ENCODE data around the gene HIBADH.

DNA sequence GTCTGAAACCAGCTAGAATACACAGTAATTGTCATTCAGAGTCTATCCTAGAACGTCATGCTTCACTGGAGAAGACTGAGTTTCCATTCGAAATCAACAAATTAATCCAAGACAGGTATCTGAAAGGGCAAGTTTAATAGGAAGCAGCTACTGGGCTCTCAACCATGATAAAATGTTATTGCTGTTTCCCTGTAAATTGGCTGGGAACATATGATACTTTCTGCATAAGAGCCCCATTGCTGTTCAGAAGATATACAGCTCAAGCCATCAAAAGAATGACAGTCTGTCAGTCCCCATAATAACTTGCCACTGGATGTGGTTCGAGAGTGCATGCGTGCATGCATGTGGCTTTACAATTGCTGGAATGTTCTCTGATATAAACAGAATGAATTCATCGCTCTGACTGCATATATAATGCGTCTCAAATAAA lies 129.0 kb downstream of the HIBADH start:
- TF ChIP-seq POLR2A (IDR thresholded peaks at IDR 0.05; ENCODE audit: low read depth, low read length) (no peak), EZH2 (IDR thresholded peaks at IDR 0.05; ENCODE audit: borderline replicate concordance, low read depth, low read length, severe bottlenecking) (no peak)
- TF ChIP-seq, protein P1, sequence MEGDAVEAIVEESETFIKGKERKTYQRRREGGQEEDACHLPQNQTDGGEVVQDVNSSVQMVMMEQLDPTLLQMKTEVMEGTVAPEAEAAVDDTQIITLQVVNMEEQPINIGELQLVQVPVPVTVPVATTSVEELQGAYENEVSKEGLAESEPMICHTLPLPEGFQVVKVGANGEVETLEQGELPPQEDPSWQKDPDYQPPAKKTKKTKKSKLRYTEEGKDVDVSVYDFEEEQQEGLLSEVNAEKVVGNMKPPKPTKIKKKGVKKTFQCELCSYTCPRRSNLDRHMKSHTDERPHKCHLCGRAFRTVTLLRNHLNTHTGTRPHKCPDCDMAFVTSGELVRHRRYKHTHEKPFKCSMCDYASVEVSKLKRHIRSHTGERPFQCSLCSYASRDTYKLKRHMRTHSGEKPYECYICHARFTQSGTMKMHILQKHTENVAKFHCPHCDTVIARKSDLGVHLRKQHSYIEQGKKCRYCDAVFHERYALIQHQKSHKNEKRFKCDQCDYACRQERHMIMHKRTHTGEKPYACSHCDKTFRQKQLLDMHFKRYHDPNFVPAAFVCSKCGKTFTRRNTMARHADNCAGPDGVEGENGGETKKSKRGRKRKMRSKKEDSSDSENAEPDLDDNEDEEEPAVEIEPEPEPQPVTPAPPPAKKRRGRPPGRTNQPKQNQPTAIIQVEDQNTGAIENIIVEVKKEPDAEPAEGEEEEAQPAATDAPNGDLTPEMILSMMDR (IDR thresholded peaks at IDR 0.05; ENCODE audit: extremely low read depth in 1 of 2, insufficient read depth in 1 of 2, low read depth in 1 of 2, low read length in 2 of 2), result no peak
- TF ChIP-seq, protein P2, sequence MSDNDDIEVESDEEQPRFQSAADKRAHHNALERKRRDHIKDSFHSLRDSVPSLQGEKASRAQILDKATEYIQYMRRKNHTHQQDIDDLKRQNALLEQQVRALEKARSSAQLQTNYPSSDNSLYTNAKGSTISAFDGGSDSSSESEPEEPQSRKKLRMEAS (IDR thresholded peaks at IDR 0.05; ENCODE audit: insufficient read depth, insufficient read length), result no peak

All from endothelial cell of umbilical vein (primary cell).